Neural progenitor cell (in vitro differentiated cells): ENCODE measurements around the gene DNAJC24.

ENCODE experiments used
- CTCF ChIP-seq: fragments of 200-600 bp; sonication (generic); IDR thresholded peaks from 2 replicates; pipeline ENCODE4 v1.5.1; 2017; ENCODE audit warnings: antibody characterized with exemption, mild to moderate bottlenecking
- EZH2 ChIP-seq: fragments of 200-600 bp; sonication (generic); IDR thresholded peaks from 2 replicates; pipeline ENCODE4 v1.6.1; 2017; ENCODE audit warnings: antibody characterized with exemption, mild to moderate bottlenecking, moderate library complexity

- TF ChIP-seq CTCF (no peak), EZH2 (no peak)
Measured at GRCh38 chr11:31449040-31449439, 79.4 kb downstream of the DNAJC24 start.
